Fibroblast of pulmonary artery (primary cell): ENCODE data around the gene CCR2.

Experiments used
- DNase-seq: peaks from one replicate; pipeline ENCODE4 v3.0.0-alpha.2; 2010; ENCODE audit warnings: low read depth
- H3K4me3 ChIP-seq: replicated peaks from 2 replicates; pipeline ENCODE4 v1.5.1; 2011; ENCODE audit warnings: low read depth, mild to moderate bottlenecking, control low read depth, low read length, moderate library complexity
- CTCF ChIP-seq: IDR thresholded peaks from 2 replicates; pipeline ENCODE4 v1.5.1; 2011; ENCODE audit warnings: mild to moderate bottlenecking, control low read depth, low read length, inconsistent platforms; ENCODE audit errors: missing control alignments

Gene CCR2

GRCh38 chr3:46353647-46354410 lies at the start of gene CCR2:
Gene CCR2 (plus strand): TSS chr3:46354111. CDS start chr3:46357528, 3,417 bp downstream.
- no peak within 1 kb of the TSS for H3K4me3 ChIP-seq
- DNase-seq: no peak
- no peak for TF ChIP-seq CTCF

GRCh38 chr3:46304739-46305138 lies 49.2 kb upstream of the CCR2 start:
- no peak overlapping the region for H3K4me3 ChIP-seq
- no peak for TF ChIP-seq CTCF
- no peak for DNase-seq

GRCh38 chr3:46312991-46313390 lies 40.9 kb upstream of the CCR2 start:
- peak; percentile 58 for DNase-seq
- H3K4me3 ChIP-seq: no peak overlapping the region
- TF ChIP-seq CTCF: no peak

GRCh38 chr3:46314517-46314916 lies 39.4 kb upstream of the CCR2 start:
- no peak overlapping the region for H3K4me3 ChIP-seq
- TF ChIP-seq CTCF: no peak
- DNase-seq: no peak

- DNase-seq: no peak
- no peak overlapping the region for H3K4me3 ChIP-seq
- no peak for TF ChIP-seq CTCF
Measured at GRCh38 chr3:46316206-46316605, 37.7 kb upstream of the CCR2 start.

- no peak for TF ChIP-seq CTCF
- DNase-seq: no peak
- no peak overlapping the region for H3K4me3 ChIP-seq
Measured at GRCh38 chr3:46318207-46318927, 35.5 kb upstream of the CCR2 start.
